Transverse colon (tissue), 4 donors: ENCODE results near the gene SCG5. TPM values are rescaled to one million over a fixed set of nuclear protein-coding genes. Genes with fewer than 3 reads are reported as not detected.

Source experiments
- DNase-seq: peaks from one replicate; pipeline ENCODE4 v3.0.0-alpha.2; 2019
- H3K27ac ChIP-seq, 4 donors: fragments of 200-600 bp; sonication (generic); 2 replicates each; pipeline ENCODE4 v1.5.1; 2016 to 2018; ENCODE audit warnings: inconsistent platforms in 4 of 4
- H3K27me3 ChIP-seq: fragments of 200-600 bp; sonication (generic); 2 replicates; pipeline ENCODE4 v1.5.1; 2017; ENCODE audit warnings: inconsistent platforms
- H3K36me3 ChIP-seq, 4 donors: fragments of 200-600 bp; sonication (generic); 2 replicates each; pipeline ENCODE4 v1.5.1; 2017 to 2019; ENCODE audit warnings: inconsistent platforms in 4 of 4
- H3K4me1 ChIP-seq, 4 donors: fragments of 200-600 bp; sonication (generic); 2 replicates each; pipeline ENCODE4 v1.5.1; 2017 to 2020; ENCODE audit warnings: inconsistent platforms in 4 of 4
- H3K4me3 ChIP-seq, 4 donors: fragments of 200-600 bp; sonication (generic); 1 replicate in 1 of 4; 2 replicates in 3 of 4; pipeline versions ENCODE4 v1.5.1 to v1.6.1; 2017 to 2019; ENCODE audit warnings: inconsistent platforms in 4 of 4
- H3K9me3 ChIP-seq, 2 donors: fragments of 200-600 bp; sonication (generic); 2 replicates each; pipeline ENCODE4 v1.5.1; 2017 to 2019; ENCODE audit warnings: inconsistent platforms in 2 of 2
- CTCF ChIP-seq, 5 experiments: fragments of 200-600 bp in 3 of 5; fragments of 450-650 bp in 2 of 5; sonication (generic) in 3 of 5; IDR thresholded peaks; 1 replicate in 2 of 5; 2 replicates in 3 of 5; pipeline ENCODE4 v1.5.1; 2016 to 2017; ENCODE audit warnings: antibody characterized with exemption in 5 of 5, inconsistent platforms in 3 of 5, mild to moderate bottlenecking in 2 of 5, moderate library complexity in 1 of 5
- EP300 ChIP-seq: sonication (generic); formaldehyde crosslinking; IDR thresholded peaks from one replicate; pipeline ENCODE4 v1.6.1; 2017; ENCODE audit warnings: antibody characterized with exemption, low read depth
- POLR2A ChIP-seq: fragments of 450-650 bp; IDR thresholded peaks from one replicate; pipeline ENCODE4 v1.6.1; 2016; ENCODE audit warnings: antibody characterized with exemption, mild to moderate bottlenecking, moderate library complexity
- POLR2AphosphoS5 ChIP-seq, 3 donors: sonication (generic); formaldehyde crosslinking; IDR thresholded peaks; one replicate each; pipeline ENCODE4 v1.6.1; 2016; ENCODE audit warnings: antibody characterized with exemption in 3 of 3
- WGBS, 2 donors: methylation state at CpG; one replicate each; pipeline ENCODE4 v1.1.5; 2018; ENCODE audit warnings: low coverage in 1 of 2; 5-methylcytosine and 5-hydroxymethylcytosine counted together
- in situ Hi-C, 4 donors: fragments of 200-750 bp; cut with MboI; loops; one replicate each; pipeline versions ENCODE4 v1.15.0 to v1.15.1; 2017; ENCODE audit warnings: low sequenced_read_pairs in 3 of 4, low pct_ligation_motif_present in 1 of 4, low pct_unique_long_range_greater_than_20kb in 1 of 4
- intact Hi-C: fragments of 100-400 bp; cut with DNase I; formaldehyde crosslinking; loops from one replicate; pipeline ENCODE4 v1.15.1; 2023; ENCODE audit warnings: low total_unique reads
- total RNA-seq, 4 donors: library from RNA; depleted of rRNA; stranded (reverse); fragments of >200 nt; gene quantifications; one replicate each; pipeline ENCODE4 v1.1.0, GENCODE V29; 2016

The SCG5 gene
- total RNA-seq, 4 donors from 2014 or later, result 1.6 to 5.2 TPM; not detected in 2

GRCh38 chr15:32688151-32688639 is 46.7 kb downstream of the SCG5 start:
- Histone ChIP-seq H3K4me1 (no peaks in the 10 kb centered on the region), H3K36me3 (no peaks in the 10 kb centered on the region), H3K27me3 (no peaks in the 10 kb centered on the region), H3K4me3 (no peak overlapping the region), H3K9me3 (no peaks in the 10 kb centered on the region), H3K27ac (no peak overlapping the region)
- in situ Hi-C loops (loop anchor here in 1 of 4 donors (25.0 kb wide), 1 partner anchor 99 kb away; no protein-coding TSS in a partner anchor), intact Hi-C loops (no loop called here)
- no peak for DNase-seq
- 49 to 60% methylated on average over 1 to 2 of the region's 2 CpGs for WGBS, 2 donors
- TF ChIP-seq POLR2AphosphoS5 (IDR thresholded peaks at IDR 0.05) (no peak), CTCF (IDR thresholded peaks at IDR 0.05) (no peak), POLR2A (no peak), EP300 (no peak)

DNA sequence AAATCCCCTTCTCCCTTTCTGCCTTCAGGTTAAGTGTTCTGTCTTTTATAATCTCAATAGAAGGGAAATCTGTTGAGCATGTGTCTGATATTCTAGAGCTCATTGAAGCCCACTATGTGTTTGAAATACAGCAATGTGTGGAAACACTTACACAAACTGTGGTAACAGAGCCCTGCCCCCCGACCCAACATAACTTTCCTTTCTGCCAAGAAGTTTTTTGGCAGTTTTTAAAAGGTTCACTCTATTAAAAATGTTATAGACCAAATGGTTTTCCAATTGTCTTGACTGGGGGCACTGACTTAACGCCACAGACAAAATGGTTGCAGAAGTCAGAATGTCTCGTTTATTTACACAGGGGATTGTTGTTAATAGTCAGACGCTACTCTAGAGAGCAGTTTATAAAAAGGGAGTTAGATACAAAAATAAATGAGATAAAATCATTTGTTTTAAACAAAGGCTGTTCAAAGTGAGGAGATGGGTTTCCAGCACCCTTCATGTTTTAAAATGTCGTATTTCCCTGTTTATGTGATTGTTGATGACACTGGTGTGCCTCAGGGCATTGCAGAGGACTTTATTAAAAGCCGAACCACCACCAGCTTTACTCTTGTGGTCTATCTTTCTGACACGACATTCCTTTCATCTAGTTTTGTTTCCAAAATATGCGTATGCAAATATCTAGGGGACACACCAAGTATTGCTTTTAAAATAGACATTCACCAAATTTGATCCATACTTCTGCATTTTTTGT is 49.6 kb downstream of the SCG5 start:
- Histone ChIP-seq H3K4me1 (no peaks in the 10 kb centered on the region), H3K36me3 (no peaks in the 10 kb centered on the region), H3K4me3 (no peak overlapping the region), H3K27me3 (no peaks in the 10 kb centered on the region), H3K27ac (no peak overlapping the region), H3K9me3 (no peaks in the 10 kb centered on the region)
- TF ChIP-seq POLR2AphosphoS5 (IDR thresholded peaks at IDR 0.05) (no peak), POLR2A (no peak), CTCF (IDR thresholded peaks at IDR 0.05) (no peak), EP300 (no peak)
- 74 to 81% methylated on average over 8 of the region's 8 CpGs for whole genome bisulfite sequencing, 2 donors
- no peak for DNase-seq
- in situ Hi-C loops, result loop anchor here in 1 of 4 donors (25.0 kb wide), 1 partner anchor 96 kb away; no protein-coding TSS in a partner anchor
- intact Hi-C loops, result loop anchor here (10.0 kb wide), 1 partner anchor 1054 kb away; no protein-coding TSS in a partner anchor

DNA sequence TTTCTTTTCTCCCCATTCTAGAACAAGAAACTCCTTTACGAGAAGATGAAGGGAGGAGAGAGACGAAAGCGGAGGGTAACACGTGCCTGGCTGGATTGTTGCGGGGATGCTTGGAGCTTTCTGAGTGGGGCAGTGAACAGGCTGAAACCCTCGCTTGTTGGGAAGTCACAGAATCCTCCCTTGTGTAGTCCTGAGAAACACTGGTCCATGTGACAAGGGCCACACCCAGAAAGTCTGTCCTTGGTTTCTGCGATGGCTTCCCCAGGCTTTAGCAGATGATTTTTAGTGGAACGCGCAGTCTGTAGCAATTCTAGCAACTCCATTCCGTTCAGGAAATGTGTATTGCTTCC is 50.2 kb downstream of the SCG5 start:
- DNase-seq, result no peak
- Histone ChIP-seq H3K4me1 (no peaks in the 10 kb centered on the region), H3K36me3 (no peaks in the 10 kb centered on the region), H3K9me3 (no peaks in the 10 kb centered on the region), H3K4me3 (no peak overlapping the region), H3K27me3 (no peaks in the 10 kb centered on the region), H3K27ac (no peak overlapping the region)
- TF ChIP-seq EP300, result no peak
- no peak for TF ChIP-seq POLR2A
- TF ChIP-seq CTCF (IDR thresholded peaks at IDR 0.05), result no peak
- TF ChIP-seq POLR2AphosphoS5 (IDR thresholded peaks at IDR 0.05), result no peak
- intact Hi-C loops (loop anchor here (10.0 kb wide), 1 partner anchor 1053 kb away; no protein-coding TSS in a partner anchor), in situ Hi-C loops (loop anchor here in 1 of 4 donors (25.0 kb wide), 1 partner anchor 96 kb away; no protein-coding TSS in a partner anchor)
- WGBS, 2 donors, result 93% methylated on average over 10 of the region's 10 CpGs; no CpG with 5 or more reads in 1 of the 2 donors

GRCh38 chr15:32692286-32692685 is 50.8 kb downstream of the SCG5 start:
- 62 to 72% methylated on average over 2 of the region's 2 CpGs for WGBS, 2 donors
- in situ Hi-C loops, result loop anchor here in 1 of 4 donors (25.0 kb wide), 1 partner anchor 95 kb away; no protein-coding TSS in a partner anchor

More at GRCh38 chr15:32692286-32692685, 50.8 kb downstream of the SCG5 start:
- DNase-seq, result no peak
- Histone ChIP-seq H3K4me3 (no peak overlapping the region), H3K4me1 (no peaks in the 10 kb centered on the region), H3K27me3 (no peaks in the 10 kb centered on the region), H3K9me3 (no peaks in the 10 kb centered on the region), H3K36me3 (no peaks in the 10 kb centered on the region), H3K27ac (no peak overlapping the region)
- no peak for TF ChIP-seq POLR2AphosphoS5 (IDR thresholded peaks at IDR 0.05)
- TF ChIP-seq POLR2A, result no peak
- no peak for TF ChIP-seq EP300
- no peak for TF ChIP-seq CTCF (IDR thresholded peaks at IDR 0.05)
- intact Hi-C loops, result loop anchor here (10.0 kb wide), 1 partner anchor 1053 kb away; no protein-coding TSS in a partner anchor
